T-helper 2 cell (primary cell): ENCODE results near the gene SNX9.
"Not testable (repeated sequence)": the region's sequence is repeated elsewhere in the genome, so short reads cannot be mapped to it uniquely, and the experiment has no call there.

Source experiments
- DNase-seq, 5 experiments: peaks; one replicate each; pipeline versions ENCODE4 v3.0.0 to v3.0.0-alpha.2; 2012 to 2022

SNX9 gene

DNA sequence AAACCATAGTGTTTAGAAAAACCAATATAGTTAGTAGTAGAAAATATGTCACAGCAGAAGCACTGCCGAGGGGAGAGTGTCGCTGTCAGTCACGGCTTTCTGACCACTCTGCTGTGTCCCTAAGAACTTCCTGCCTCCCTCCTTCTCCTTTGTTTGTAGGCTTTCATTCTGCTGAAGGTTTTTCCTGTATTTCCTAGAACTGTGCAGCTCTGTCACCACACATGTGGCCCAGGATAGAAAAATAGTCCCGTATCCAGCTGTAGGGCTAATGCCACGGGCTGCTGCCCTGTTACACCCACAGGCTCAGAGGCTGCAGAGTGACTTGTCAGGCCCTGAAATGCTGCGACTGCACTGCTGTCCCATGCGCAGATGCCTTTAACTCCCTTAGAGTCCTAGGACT lies 106.0 kb downstream of the SNX9 start:
- no peak for DNase-seq

GRCh38 chr6:157929765-157930319 lies 106.8 kb downstream of the SNX9 start:
- DNase-seq = peak in 1 of 5 experiments; percentile 47

GRCh38 chr6:157935786-157936185 lies 112.7 kb downstream of the SNX9 start:
- no peak for DNase-seq

DNA sequence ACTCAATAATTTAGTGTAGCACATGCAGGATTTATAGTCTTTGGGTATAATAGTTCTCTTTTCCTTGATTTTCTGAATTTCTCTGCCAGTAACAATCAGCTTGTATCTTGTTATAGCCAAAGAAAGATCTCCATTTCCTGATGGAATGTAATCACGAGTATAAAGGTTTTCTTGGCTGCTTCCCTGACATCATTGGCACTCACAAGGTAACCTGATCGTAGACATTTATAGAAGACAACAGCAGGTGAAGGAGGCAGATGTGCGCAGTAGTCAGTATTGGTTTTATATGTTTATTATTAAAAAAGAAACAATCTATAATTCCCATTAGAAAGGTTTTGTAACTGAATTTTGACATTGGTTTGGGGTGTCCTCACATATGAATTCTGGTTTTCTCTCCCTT lies 114.3 kb downstream of the SNX9 start:
- no peak for DNase-seq

GRCh38 chr6:157937916-157938315 lies 114.9 kb downstream of the SNX9 start:
- DNase-seq = no peak

- DNase-seq = peak in 2 of 5 experiments; percentile 54 to 72
Observed at GRCh38 chr6:157940375-157941036, 117.5 kb downstream of the SNX9 start.

DNA sequence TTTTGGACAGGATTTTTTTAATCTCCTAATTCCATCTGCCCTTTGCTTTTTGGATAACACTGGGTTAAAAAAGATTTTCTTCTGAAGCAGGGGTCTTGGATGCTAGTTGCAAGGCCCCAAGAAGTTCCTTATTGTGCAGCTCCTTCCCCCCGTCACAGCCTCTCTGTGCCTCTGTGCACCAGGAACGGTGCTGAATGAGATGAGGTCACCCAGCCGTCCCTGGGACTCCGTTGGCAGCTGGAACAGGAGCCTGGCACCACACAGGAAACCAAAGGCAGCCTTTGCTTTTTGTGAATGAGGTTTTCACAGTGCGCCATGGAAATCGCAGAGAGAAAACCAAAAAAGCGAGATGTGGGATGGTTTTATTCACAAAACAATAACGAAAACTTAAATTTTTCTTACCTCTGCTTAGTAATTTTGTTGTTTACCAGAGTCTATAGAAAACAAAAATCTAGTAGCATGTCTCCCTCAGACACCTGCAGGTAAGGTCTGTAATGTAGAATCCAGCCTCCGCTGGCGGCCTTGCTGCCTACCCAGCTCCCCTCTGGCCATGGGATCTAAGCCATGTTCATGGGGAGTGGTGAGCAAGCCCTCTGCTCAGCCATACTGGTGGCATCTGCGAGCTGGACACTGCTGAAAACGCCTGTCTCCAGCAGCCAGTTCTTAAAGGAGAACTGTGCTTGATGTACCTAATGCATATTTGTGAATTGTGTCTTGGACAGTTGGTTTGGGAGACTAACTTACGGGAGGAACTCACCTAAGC lies 118.2 kb downstream of the SNX9 start:
- DNase-seq = no peak

- DNase-seq = no peak
Observed at GRCh38 chr6:157942351-157942750, 119.3 kb downstream of the SNX9 start.

- no peak for DNase-seq
Observed at GRCh38 chr6:157943249-157943963, 120.4 kb downstream of the SNX9 start.

DNA sequence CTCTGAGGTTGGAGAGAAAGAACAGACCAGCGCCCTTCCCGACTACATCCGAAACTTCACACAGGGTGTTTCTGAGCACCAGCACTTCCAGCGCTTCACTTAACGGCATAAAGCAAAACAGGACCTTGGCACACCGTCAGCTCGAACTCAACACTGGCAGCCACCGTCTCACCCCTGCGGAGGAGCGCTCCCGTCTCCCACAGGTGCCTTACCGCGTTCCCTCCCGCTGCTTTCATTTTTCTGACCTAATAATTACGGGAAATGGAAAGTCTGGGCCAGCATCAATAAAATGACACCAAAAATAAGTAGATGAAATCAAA lies 120.9 kb downstream of the SNX9 start:
- no peak for DNase-seq

GRCh38 chr6:157944983-157945931 lies 122.2 kb downstream of the SNX9 start:
- peak in 1 of 5 experiments; percentile 33 for DNase-seq

DNA sequence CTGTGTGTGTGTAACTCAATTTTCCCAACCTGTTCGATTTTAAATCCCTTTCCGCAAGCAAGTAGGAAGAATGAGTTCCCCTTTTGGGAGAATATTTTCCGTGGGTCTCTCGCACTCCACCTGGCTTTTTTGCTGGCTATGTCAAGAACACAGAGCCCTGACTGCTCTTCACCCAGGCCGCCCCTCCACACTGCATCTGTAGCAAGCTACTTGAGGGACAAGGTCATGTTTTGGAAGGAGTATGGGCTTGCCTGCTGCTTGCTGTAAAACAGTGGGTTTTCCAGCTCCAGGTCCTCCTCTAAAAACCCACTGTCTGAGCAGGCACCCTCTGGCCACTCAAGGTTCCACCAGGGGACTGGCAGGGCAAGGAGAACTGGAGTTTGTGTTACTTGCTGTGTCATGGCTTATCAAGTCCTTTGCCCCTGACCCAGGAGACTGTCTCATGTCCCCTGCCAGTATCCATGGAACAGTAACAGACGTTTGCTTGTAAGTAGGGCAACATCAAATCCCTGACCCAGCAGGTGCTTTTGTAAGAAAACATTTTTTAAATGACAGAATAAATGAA lies 123.1 kb downstream of the SNX9 start:
- no peak for DNase-seq

GRCh38 chr6:157946865-157947532 lies 124.0 kb downstream of the SNX9 start:
- DNase-seq = peak in 1 of 5 experiments; percentile 48

DNA sequence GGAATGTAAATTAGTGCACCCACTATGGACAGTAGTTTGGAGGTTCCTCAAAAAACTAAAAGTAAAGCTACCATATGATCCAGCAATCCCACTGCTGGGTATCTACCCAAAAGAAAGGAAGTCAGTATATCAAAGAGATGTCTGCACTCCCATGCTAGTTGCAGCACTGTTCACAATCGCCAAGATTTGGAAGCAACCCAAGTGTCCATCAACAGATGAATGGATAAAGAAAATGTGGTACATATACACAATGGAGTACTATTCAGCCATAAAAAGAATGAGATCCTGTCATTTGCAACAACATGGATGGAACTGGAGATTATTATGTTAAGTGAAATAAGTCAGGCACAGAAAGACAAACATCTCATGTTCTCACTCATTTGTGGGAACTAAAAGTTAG lies 127.9 kb downstream of the SNX9 start:
- DNase-seq = not testable (repeated sequence)

- no peak for DNase-seq
Observed at GRCh38 chr6:157951828-157952227, 128.8 kb downstream of the SNX9 start.

GRCh38 chr6:157952861-157953351 lies 129.9 kb downstream of the SNX9 start:
- no peak for DNase-seq

DNA sequence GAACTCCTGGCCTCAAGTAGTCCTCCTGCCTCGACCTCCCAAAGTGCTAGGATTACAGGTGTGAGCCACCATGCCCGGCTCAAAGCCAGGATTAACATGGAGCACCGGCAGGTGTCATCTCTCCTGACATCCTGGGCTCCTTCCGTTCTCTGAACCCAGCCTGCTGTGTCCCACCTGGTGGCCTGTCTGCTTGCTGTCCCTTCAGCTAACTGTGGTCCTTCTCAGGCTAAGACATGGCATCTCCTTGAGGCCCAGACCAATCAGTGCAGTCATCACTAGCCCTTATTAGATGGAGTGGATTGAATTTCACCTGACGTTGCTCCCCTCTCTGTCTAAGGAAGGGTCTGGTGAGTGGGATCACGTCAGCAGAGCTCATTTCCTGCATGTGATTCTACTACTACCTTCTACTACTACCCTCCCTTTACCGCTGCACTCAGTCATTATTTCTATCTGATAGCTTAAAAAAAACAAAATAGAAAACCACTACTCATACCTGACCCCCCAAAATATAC lies 130.6 kb downstream of the SNX9 start:
- no peak for DNase-seq

DNA sequence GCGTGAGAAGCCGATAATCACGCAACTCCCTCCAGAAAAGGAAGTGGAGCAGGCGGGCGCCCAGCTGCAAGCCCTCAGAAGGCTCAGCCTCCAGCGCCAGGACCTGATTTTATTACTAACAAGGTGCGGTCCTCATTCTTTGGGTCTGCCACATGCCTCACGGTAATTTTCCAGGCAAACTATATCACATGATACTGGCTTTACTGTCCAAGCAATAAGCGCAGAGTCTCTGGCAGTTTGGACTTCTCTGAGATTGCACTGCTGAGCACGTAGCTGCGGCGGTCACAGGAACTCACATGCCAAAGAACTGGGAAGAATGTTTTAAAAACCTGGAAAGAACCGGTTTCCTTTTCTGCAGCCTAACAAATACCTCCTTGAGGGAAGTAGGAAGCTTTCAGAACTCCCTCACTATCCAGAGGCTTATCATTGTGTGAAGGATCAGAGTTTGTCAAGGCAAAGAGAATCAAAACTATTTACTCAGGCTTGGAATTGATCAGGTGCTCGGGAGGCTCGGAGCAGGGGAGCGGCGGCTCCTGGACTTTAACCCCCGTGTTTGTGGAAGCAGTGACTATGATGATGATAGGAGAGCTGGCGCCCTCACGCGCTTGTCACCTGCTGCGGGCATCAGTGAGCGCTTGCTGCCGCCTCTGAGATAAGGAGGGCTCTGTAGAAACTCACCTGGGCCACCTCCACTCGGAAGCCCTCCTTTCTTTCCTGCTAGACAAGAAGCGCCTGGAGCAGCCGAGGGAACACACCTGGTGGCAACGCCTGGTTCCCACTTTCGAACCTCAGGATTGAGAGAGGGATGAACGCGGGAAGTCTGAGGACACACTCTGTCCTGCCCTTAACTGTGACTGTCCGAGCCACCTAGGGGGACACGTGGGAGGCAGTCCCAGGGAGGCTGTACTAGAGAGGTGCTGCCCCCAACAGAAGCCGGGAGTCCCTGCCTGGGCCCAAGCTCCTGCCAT lies 131.4 kb downstream of the SNX9 start:
- DNase-seq = no peak

- no peak for DNase-seq
Observed at GRCh38 chr6:157955675-157956074, 132.6 kb downstream of the SNX9 start.
